ENCODE measurements around the gene GNL1.
"Not testable (repeated sequence)": the region's sequence is repeated elsewhere in the genome, so short reads cannot be mapped to it uniquely, and the experiment has no call there.

Gene GNL1

DNA sequence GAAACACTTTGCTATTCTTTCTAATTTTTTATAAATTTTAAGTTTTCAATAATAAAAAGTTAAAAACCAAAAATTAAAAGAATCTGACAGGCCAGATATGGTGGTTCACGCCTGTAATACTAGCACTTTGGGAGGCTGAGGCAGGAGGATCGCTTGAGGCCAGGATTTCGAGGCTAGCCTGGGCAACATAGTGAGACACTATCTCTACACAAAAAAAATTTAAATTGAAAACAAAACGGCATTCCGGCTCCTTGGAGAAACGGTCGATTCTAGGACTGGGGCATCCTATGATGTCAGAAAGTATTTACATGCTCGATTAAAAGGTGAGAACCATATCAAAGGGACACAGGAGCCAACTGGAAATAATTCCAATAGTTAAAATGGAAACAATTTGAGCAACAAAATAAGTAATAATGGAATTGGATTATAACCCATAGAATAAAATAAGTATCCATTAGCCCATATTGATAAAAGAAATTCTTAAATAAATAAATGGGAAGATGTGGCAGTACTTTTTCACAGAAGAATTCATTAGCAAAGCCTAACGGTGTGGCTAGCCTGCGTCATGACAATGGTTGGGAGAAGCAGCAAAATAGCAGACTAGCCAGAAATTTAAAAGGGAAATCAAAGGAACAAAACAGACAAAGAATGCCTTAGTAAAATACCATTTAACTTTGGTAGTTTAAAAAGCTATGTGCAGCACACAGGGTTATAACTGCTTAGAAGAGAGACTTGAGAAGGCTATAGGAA is 45.7 kb downstream of the GNL1 start:
- DNase-seq, result no peak
- TF ChIP-seq POLR2A (IDR thresholded peaks at IDR 0.05; ENCODE audit: low read length), result no peak

DNA sequence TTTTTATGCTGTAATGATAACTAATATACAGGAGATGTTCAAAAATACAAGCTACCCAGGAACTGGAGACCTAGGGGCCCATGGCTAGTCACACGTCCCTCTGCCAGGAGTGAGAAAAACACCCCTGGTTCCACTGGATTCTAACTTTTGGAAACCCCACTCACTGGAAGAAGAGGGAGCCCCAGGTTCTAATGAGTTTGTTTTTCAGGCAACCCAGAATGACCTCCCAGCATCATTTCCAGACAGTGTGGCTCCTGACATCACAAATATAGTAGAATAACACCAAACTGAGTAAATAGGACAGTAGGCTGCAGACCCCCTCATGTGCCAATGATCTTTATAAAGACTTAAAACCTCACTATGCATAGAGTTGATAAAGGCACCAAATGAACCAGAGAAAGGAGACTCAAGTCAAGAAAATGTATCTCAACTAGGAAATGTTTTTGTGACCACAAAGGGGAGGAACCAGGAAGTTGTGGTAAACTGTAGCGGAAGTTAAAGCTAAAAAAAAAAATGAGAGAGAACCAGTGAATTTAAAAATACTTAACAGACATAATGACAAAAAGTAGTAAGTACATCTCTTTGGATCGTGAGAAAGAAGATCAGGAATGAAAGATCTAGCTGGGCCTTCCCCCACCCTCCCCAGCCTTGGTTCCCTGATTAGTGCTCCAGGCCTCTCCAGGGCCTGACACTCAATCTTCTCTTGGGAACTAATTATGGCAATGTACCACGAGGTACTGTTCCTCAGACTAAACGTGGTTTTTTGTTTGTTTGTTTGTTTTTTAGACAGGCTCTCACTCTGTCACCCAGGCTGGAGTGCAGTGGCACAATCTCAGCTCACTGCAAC is 47.2 kb downstream of the GNL1 start:
- TF ChIP-seq POLR2A (IDR thresholded peaks at IDR 0.05; ENCODE audit: low read length), result no peak
- TF ChIP-seq GATA1 (IDR thresholded peaks at IDR 0.05; ENCODE audit: low read depth, low read length), result no peak
- no peak for DNase-seq

DNA sequence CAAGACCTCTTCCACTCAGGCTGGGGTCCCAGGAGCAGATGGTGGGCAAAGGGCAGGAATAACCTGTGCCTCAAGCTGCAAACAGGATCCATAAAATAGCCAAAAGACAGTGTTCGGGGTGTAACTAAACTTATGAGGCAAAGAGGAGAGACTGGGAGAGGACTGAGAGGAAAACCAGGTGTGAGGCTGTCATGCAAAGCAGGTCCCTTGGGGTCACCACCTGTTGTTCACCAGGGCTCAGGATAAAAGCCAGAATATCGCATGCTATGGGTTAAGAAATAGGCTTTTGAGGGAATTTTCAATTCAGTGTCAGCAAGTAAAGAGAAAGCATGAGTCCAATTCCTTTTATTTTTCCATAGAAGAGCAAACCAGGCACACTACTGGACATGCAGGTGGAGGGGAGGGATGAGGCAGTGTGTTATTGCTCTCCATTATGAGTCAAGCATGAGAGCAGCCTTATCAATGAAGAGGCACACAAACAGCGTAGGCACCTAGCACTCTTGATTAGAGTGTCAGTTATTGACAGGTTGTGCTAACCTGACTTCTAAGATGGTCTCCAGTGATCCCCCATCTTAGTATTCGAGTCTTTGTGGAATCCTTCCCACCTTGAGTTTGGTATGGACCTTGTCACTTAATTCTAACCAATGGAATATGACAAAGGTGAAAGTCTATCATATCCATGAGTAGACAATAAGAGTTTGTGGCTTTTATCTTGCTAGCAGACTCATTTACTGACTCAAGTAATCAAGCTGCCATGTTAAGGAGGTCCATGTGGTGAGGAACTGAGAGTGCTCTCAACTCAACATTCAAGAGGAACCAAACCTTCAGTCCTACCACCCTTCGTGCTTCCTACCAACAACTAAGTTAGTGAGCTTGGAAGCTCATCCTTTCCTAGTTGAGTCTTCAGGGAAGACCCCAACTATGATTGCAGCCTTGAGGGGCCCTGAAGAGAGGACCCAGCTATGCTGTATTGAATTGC is 48.2 kb downstream of the GNL1 start:
- DNase-seq, result no peak
- TF ChIP-seq GATA1 (IDR thresholded peaks at IDR 0.05; ENCODE audit: low read depth, low read length) (no peak), POLR2A (IDR thresholded peaks at IDR 0.05; ENCODE audit: low read length) (no peak)

DNA sequence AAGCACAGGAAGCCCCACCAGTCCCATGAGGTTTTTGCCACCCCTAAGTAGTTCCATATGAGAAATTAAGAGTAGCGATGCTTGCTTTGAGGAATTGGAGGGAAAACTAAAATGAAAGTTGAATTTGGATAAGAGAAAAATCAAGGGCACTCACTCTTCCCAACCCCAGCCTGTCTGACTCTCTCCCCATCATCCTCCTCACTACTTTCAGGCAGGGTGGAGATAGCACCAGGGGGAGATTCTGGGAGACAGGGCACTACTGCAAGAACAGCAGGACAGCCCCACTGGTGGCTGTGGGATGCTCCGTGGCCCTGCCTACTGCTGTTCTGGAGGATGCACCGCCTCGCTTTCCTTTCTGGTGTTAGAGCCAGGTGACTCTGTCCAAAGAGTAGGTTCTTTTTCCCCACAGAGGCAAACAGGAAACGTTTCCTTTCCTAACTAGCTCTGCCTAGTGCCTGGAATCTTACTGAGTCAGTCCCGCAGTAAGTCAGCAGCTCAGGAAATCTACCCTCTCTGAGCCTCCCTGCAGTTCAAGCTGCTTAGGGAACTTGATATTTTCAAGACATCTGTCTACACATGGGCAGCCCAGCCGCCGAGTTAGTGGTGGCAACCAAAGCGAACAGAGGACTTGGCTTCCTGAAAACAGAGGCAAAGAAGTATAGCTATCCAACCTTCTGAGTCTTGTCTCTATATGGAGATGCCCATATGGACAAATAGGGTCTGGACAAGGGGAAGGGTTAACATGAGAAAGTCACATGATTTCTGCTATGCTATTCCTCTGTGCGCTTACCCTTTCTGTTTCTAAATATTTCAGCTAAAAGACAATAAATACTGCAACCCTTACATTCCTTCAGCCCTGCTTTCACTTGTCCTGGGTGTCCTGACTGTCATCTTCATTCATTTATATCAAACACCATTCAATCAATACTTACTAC is 55.6 kb downstream of the GNL1 start:
- DNase-seq, result no peak
- TF ChIP-seq GATA1 (IDR thresholded peaks at IDR 0.05; ENCODE audit: low read depth, low read length) (no peak), POLR2A (IDR thresholded peaks at IDR 0.05; ENCODE audit: low read length) (no peak)

DNA sequence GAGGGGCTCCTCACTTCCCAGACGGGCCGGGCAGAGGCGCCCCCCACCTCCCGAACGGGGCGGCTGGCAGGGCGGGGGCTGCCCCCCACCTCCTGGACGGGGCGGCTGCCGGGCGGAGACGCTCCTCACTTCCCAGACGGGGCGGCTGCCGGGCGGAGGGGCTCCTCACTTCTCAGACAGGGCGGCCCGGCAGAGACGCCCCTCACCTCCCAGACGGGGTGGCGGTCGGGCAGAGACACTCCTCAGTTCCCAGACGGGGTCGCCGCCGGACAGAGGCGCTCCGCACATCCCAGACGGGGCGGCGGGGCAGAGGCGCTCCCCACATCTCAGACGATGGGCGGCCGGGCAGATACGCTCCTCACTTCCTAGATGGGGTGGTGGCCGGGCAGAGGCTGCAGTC is 57.6 kb downstream of the GNL1 start:
- DNase-seq, result not testable (repeated sequence)

DNA sequence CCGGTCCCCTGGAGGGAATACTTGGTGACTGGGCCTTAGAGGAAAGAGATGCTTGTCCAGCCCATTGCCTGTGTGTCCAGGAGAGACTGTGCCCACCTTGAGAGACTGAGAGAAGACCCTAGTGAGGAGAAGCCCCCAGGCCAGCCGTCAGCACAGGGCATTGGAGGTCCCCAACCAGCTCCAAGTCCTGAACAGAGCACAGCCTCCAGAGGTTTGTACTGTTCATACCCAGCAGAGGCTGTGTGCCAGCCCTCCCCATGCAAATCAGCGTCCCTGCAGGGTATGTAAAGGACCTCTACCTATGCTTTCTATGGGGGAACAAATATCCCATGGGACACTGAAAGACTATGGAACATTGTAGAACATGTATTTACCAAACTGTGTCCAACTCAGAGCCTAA is 58.6 kb downstream of the GNL1 start:
- no peak for DNase-seq
- TF ChIP-seq GATA1 (IDR thresholded peaks at IDR 0.05; ENCODE audit: low read depth, low read length), result no peak
- no peak for TF ChIP-seq POLR2A (IDR thresholded peaks at IDR 0.05; ENCODE audit: low read length)

DNA sequence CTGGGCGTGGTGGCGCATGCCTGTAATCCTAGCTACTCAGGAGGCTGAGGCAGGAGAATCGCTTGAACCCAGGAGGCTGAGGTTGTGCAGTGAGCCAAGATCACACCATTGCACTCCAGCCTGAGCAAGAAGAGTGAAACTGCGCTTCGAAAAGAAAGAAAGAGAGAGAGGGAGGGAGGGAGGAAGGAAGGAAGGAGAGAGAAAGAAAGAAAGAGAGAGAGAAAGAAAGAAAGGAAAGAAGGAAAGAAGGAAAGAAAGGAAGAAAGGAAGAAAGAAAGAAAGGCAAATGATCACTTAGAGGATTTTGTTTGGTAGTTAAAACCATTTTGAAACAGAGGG is 59.1 kb downstream of the GNL1 start:
- DNase-seq, result not testable (repeated sequence)

DNA sequence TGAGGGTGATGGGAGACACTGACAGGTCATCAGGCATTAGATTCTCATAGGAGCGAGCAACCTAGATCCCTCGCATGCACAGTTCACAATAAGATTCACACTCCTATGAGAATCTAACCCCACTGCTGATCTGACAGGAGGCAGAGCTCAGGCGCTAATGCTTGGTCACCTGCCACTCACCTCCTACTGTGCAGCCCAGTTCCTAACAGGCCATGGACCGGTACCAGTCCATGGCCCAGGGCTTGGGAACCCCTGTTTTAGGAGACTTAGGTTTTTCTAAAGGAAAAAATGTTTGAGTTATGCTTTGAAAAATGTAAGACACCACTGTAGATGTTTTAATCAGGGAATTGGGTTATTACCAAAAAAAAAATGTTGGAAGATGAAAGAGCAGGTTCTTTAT is 60.3 kb downstream of the GNL1 start:
- no peak for DNase-seq
- TF ChIP-seq POLR2A (IDR thresholded peaks at IDR 0.05; ENCODE audit: low read length), result no peak
- no peak for TF ChIP-seq GATA1 (IDR thresholded peaks at IDR 0.05; ENCODE audit: low read depth, low read length)

DNA sequence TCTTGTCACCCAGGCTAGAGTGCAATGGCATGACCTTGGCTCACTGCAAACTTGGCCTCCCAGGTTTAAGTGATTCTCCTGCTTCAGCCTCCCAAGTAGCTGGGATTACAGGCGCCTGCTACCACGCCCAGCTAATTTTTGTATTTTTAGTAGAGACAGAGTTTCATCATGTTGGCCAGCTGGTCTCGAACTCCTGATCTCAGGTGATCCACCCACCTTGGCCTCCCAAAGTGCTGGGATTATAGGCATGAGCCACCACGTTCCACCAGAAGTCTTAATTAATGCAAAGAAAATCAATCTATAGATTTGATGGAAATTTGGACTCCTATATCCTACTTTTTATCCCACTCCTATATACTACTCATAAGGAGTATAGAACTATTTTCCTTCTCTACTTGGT is 61.2 kb downstream of the GNL1 start:
- not testable (repeated sequence) for DNase-seq

DNA sequence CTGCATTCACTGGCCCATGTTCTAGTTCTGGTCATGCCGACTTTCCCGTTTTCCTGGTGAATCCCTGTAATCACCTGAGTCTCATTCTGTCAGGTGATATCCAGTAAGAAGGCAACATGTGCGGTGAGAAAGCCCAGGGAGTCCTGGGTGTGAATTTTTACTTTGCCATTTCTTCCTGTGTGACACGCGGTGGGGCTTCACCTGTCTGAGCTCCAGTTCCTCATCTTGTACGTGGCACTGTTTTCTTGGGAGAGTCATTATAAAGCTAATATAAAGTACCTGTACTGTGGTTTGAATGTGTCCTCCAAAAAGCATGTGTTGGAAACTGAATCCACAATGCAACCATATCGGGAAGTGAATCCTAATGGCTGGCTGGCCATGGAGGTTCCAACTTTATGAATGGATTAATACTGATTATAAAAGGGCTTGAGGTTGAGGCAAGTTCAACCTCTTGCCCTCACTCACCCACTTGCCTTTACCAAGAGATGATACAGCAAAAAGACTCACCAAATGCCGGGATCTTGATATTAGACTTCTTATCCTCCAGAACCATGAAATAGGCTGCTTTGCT is 61.9 kb downstream of the GNL1 start:
- no peak for DNase-seq
- TF ChIP-seq GATA1 (IDR thresholded peaks at IDR 0.05; ENCODE audit: low read depth, low read length) (no peak), POLR2A (IDR thresholded peaks at IDR 0.05; ENCODE audit: low read length) (no peak)

DNA sequence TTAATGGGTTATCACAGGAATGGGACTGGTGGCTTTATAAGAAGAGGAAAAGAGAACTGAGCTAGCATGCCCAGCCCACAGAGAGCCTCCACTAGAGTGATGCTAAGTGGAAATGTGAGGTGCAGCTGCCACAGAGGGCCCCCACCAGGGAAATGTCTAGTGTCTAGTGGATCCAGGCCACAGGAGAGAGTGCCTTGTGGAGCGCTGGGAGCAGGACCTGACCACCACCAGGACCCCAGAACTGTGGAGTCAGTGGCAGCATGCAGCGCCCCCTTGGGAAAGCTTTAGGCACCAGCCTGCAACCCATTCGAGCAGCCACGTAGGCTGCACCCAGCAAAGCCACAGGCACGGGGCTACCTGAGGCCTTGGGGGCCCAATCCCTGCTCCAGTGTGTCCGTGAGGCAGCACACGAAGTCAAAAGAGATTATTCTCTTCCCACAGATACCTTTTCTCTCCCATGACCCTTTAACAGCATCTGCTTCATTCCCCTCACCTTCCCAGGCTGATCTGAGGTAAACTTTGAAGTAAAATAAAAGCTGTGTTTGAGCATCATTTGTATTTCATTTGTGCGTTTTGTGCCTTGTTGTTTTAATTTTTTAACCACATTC is 62.5 kb downstream of the GNL1 start:
- DNase-seq, result peak in 1 of 2 experiments; percentile 10
- TF ChIP-seq POLR2A (IDR thresholded peaks at IDR 0.05; ENCODE audit: low read length) (peak; percentile 16), GATA1 (IDR thresholded peaks at IDR 0.05; ENCODE audit: low read depth, low read length) (no peak)

DNA sequence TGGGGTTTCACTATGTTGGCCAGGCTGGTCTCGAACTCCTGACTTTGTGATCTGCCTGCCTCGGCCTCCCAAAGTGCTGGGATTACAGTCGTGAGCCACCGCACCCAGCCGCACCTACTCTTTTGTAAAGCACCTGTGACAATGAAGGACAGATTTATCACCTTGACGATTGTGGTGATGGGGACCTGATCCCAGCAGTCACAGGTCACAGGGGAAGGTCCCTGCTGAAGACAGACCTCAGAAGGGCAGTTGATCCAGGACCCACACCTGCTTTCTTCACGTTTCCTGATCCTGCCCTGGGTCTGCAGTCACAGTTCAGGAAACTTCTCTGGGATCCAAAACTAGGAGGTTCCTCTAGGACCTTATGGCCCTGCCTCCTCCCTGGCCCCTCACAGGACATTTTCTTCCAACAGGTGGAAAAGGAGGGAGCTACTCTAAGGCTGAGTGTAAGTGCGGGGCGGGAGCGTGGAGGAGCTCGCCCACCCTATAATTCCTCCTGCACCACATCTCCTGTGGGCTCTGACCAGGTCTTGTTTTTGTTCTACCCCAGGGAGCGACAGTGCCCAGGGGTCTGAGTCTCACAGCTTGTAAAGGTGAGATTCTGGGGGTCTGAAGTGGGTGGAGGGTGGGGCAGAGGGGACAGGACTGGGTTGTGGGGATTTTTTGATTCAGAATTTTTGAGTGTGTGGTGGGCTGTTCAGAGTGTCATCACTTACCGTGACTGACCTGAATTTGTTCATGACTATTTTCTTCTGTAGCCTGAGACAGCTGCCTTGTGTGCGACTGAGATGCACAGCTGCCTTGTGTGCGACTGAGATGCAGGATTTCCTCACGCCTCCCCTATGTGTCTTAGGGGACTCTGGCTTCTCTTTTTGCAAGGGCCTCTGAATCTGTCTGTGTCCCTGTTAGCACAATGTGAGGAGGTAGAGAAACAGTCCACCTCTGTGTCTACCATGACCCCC is 64.0 kb downstream of the GNL1 start:
- no peak for DNase-seq
- TF ChIP-seq POLR2A (IDR thresholded peaks at IDR 0.05; ENCODE audit: low read length), result no peak
- no peak for TF ChIP-seq GATA1 (IDR thresholded peaks at IDR 0.05; ENCODE audit: low read depth, low read length)
